GM18507 (cell line): Measurements from ENCODE around the gene MED8.

Experiments
- DNase-seq: peaks from one replicate; pipeline ENCODE4 v3.0.0; 2011; ENCODE audit warnings: low read depth; ENCODE audit not compliant: insufficient read length; ENCODE audit errors: extremely low spot score
- FAIRE-seq: peaks from 2 replicates; lab custom pipeline; 2011; peaks lifted over from hg19 to GRCh38; lab: Jason Lieb, UNC

The MED8 gene, protein sequence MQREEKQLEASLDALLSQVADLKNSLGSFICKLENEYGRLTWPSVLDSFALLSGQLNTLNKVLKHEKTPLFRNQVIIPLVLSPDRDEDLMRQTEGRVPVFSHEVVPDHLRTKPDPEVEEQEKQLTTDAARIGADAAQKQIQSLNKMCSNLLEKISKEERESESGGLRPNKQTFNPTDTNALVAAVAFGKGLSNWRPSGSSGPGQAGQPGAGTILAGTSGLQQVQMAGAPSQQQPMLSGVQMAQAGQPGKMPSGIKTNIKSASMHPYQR

DNA sequence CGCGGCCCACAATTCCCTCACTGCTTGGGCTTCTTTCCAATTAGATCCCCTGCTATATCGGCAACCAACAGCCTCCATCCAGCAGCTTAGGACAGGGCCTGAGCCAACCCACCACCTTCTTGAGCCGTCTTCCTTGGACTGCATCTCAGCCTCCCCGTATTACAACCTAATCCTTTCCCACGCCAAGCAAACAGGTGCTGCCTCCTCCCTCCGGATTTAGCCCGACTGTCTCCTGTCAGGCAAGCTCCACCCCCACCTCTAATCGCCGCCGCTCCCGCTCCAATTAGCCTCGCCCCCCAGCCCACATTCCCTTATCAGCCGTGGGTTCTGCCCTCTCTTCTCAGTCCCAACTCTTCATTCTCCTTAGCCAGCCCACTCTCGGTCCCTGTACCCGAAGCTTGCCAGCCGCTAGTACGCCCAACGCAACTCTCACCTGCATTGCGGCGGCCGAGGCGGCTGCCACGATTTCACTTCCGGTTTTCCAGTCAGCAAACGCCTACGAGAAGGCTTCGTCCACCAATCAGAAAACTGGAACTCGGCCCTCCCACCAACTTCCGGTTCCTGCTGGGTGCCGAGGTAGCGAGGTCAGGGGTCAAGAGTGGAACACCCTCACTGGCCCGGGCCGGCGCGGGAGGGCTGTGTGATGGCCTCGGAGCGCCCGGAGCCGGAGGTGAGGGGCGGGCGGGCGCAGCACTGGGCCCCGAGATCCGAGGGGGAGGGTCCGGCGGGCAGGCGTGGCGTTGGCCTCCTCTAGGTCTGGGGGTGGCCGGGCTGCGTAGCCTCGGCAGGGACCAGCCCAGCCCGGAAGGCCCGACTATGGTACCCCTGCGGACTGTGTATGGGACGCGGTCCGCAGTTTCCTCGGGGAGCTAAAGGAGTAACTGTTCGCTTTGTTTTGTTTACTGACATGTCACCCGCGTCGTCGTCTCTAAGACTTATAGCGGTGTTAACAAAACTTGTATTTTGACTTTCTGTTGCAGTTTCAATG, at the start of gene MED8, which contains the start of gene SZT2:
TSS of gene MED8 (minus strand) at position 475 of the 988 bp plus-strand sequence. CDS start at position 439, 36 bp downstream.
TSS of gene SZT2 (plus strand) at position 574 of the 988 bp plus-strand sequence. CDS start at position 644, 70 bp downstream.
- FAIRE-seq (peak; percentile 96), DNase-seq (peak; percentile 89)

DNA sequence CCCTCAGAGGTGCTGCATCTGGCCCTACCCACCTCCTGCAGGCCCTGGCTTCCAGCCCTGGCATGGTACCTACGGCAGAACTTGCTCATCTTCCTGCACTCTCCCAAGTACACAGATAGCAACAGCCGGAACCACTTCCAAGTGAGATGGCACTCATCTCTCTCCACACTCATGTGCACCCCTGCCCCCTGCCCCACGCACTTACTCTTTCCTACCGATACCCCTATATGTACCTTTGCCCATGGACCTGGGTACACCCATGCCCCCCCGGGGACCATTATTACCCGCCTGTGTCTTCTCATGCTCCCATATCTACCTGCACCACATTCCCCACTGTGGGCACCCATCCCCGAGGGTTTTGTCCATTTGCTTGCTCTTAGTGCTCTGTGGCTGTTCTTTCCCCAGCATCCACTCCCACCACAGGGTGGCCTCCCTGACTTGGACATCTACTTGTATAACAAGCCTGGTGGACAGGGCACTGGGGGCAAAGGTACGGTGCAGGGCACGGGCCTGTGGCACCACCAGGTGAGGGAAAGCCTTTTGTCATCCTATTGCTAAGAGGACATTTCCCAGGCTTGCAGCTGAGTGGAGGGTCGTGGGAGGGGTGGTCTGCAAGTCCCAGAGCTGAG, 49.5 kb upstream of the MED8 start:
- no peak for DNase-seq
- no peak for FAIRE-seq

DNA sequence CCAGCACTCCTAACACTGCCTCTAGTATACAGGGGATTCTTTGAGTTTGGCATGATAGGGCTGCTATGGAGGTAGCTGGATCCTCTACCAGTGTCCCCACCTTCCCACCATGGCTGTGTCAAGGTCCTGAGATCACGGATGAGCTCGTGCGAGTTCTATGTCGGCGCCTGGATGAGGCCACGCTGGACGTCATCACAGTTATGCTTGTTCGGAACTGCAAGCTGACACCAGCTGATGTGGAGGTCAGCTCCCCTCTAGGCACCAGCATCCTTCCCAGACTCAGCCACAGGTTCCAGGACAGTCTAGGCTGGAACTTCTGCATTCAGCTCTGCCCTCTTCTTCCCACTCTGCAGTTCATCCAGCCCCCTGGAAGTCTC, 49.0 kb upstream of the MED8 start:
- FAIRE-seq (no peak), DNase-seq (no peak)

DNA sequence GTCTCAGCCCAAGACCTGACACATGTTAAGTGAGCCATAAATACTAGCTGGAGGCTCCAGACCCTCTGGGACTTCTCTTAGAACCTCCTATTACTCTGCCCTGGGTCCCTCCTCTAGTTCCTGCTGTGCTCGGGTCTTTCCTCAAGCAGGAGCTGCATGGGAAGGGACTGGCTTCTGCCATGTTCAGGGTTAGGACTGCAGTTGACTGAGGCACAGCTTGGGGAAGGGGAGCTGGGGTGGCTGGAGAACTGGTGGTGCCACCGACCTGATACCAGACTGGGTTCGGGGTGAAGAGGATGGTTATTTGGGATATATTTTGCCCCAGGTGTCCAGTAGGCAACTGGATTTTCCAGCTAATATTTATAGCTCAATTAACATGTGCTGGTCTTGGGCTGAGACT, 48.4 kb upstream of the MED8 start:
- no peak for DNase-seq
- no peak for FAIRE-seq

DNA sequence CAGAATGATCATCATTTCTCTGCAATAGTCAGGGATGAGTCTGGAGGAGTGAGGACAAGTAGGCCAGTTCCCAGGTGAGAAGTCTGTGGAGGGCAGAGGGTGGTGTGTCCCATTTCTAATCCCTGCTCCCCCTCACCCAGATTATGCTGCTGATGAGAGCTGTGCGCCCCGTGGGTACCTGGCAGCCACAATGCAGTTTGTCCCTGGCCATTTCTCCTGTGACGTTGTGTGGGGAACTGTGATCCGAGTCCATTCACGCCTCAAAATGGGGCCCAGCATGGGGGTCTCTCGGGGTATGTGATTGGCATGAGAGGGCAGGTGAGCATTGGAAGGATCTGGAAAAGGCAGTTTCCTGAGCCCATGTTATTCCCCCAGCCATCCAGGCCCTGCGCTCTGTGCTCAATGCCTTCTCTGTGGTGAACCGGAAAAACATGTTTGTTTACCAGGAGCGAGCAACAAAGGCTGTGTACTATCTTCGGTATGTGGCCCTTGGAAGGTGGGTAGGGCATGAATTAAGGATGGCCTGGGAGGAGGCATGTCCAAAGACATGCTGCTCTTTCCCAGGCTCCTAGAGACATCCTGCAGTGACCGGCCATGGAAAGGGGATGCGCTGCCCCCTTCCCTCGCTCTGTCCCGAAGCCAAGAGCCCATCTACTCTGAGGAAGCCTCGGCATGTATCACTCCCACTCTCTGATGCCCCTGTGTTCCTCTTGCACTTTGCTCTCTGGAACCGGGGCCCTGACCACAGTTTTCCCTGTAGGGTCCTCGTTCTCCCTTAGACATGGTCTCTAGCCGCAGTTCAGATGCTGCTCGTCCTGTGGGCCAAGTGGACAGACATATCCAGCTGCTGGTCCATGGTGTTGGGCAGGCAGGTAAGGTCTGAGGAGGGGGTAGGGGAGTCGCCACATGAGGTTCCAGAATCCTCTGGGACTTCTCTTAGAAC, 47.7 kb upstream of the MED8 start:
- FAIRE-seq (no peak), DNase-seq (no peak)

DNA sequence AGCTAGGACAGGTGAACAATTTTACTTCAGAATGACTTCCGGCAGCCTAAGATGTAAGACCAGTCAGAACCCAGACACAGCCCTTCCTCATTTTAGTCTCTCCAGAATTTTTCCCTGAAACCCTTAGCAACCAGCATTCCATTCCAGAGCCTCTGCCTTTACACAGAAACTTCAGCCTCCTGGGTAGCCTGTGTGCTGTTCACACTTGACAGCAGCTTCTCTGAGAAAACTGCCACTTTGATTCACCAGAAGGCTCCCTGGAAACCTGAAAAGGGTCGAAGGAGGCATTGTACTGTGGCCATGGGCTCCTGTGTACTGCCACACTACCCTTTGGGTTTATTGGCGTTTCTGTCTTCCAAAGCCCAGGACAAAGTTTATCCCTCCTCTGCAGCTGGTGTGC, 46.8 kb upstream of the MED8 start:
- FAIRE-seq (no peak), DNase-seq (no peak)

DNA sequence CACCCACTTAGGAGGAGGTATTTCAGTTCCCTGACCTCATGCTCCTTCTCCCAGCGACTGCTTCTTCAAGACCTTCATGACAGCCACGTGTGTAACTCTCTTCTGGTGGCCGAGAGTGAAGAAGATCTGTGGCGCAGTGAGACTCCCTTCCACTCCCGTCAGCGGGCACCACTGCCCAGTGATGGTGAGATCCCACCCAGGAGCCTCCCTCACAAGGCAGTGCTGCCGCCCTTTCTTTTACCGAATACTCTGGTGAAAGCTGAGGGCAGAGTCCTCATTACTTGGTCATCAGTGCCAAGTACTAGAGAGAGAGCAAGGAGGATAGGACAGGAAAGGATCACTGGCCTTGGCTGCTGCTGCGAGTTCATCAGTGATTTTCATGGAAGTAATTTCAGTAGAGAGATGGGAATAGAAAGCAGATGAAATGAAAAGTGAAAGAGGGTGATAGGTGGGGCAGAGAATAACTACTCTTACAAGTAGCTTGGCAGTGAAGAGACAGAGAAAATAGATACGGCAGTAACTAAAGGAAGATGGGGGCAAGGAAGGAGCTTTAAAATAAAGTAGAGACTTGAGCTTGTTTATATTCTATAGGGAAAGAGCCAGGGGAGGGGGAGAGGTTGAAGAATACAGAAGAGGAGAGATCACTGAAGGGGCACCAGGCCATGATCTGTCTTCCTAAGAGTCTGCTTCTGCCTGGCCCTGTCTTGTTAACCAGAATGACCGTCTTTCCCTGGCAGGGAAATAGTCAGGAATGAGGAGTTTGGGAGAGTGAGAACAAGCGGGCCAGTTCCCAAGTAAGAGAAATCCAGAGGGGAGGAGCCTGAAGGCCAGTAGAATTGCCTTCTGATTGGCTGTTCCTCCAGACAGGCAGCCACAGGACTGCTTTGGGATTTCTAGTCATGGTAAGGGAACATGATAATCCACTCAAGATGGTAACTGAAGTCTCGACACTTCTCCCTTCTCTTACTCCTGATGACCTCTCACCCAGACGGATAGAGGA, 45.8 kb upstream of the MED8 start:
- FAIRE-seq, result no peak

DNA sequence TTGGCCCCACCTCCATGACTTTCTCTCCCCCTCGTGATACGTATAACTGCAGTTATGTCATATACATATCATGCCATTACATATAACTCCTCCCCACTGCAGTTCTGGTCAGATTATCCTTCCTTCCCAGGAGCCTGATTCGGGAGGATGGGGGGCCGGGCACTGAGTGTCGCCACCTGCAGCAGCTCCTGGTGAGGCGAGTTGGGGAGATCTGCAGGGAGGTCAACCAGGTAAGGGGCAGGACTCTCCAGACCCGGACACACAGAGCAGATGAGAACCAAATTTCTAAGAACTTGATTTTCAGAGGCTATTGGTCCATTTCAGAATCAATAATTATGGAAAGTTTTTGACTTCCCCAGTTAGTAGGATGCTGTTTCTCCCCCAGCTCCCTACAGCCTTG, 44.7 kb upstream of the MED8 start:
- DNase-seq, result no peak
- no peak for FAIRE-seq

More for the DNA sequence above, 45.8 kb upstream of the MED8 start:
- DNase-seq, result no peak

DNA sequence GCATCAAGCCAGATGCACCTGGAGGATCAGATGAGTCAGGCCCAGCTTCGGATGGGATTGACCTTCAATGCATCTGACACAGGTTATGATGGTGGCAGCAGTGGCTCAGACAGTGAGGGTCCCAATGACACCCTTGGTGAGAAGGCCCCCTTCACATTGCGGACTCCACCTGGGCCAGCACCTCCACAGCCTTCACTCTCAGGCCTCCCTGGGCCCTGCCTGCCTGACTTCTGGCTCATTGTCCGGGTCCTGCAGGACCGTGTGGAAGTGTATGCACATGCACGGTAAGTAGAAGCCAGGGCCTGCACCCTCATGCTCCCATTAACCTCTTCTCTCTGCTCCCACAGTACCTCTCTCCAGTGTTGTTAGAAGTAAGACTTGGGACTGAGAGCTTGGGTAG, 43.3 kb upstream of the MED8 start:
- DNase-seq (no peak), FAIRE-seq (no peak)

DNA sequence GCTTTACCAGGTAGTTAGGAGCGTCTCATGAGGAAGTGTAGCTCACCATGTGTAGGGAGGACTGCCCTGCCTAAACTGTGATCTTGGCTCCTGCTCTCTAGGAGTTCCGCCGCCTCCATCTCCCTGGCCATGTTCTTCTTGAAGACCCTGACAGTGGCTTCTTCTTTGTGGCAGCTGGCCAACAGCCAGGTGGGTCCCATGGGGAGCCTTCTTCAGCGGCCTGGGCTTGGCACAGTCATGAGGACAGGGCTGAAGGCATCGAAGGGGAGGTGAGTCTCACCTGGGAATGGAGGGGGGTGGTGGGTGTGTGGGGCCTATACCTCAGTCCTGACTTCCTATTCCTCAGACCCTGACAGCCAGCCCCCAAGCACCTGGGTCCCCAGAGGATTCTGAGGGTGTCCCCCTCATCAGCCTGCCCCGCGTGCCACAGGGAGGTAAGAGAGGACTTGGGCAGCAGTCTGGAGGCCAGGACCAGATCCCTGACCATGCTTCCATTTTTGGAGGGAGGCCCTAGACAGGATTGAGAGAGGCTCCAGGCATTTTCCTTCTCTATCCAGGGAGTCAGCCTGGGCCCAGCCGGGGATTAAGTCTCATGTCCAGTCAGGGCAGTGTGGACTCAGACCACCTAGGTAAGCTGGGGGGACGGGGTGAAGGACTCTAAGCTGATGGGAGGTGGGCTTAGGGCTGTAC, 42.7 kb upstream of the MED8 start:
- DNase-seq (no peak), FAIRE-seq (no peak)

DNA sequence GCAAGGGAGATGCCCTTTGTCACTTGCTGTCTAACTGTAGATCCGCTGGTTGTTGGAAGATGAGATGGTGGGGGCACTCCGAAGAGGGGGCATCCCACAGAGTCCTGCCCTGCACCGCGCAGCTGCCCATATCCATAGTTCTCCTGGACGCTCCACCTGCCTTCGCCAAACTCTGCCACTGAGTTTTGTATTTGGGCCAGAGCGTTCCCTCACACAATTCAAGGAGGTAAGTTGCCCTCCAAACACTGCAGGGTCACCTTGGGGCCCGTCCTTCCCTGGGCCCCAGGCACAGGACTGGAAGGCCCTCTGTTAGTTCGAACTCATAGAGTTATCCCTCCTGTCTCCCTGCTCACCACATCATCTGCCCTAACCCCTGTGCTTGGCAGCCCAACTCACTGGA, 42.1 kb upstream of the MED8 start:
- FAIRE-seq, result no peak
- DNase-seq, result no peak

DNA sequence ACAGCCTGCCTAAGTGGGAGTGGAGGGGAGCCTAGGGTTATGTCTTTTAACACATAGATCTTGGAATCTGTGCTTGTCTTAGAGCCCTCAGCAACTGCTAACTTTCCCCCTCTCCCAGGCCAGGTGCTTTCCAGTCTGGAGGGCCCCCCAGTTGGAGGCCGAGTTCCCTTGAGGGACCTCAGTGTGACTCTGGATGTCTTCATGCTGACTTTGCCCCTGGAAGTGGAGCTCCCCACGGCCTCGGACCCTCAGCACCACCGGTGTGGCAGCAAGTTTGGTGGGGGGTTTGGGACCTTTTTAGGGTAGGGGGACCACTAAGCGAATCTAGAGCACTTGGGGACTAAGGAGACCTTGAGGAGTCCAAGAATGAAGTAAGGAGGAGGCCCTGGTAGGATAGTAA, 41.2 kb upstream of the MED8 start:
- FAIRE-seq, result no peak
- DNase-seq, result no peak

DNA sequence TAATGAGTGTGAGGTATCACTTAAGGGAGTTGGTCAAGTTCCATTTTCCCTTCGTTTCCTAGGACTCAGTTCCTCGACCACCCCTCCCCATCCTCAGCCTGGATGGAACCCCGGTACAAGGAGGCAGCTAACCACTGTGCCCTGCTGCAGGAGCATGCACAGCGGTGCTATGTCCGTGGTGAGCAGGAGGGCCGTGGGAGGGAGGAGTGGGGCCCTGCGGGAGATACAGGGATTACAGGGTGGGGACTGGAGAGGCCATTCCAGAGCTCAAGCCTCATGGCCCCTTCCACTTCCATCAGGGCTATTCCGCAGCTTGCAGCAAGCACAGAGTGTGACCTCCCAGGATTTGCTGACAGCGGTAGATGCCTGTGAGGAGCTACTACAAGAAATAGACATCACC, 38.3 kb upstream of the MED8 start:
- DNase-seq, result no peak
- FAIRE-seq, result no peak

DNA sequence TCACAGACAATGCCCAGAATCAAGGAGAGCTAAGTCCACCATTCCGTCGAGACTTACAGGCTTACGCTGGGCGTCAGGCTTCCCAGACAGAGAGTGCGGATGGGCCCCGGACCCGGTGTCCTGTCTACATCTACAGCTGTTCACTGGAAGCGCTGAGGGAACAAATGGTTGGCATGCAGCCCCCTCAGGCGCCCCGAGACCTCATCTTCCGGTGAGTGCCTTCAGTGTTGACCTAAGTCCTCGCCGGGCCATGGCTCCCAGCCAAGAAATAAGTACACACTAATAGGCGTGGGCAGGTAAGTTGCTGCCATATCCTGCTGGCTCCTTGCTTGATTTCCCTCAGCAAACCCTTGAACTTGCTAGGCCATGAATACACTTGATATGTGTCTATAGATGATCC, 37.9 kb upstream of the MED8 start:
- FAIRE-seq (no peak), DNase-seq (no peak)

DNA sequence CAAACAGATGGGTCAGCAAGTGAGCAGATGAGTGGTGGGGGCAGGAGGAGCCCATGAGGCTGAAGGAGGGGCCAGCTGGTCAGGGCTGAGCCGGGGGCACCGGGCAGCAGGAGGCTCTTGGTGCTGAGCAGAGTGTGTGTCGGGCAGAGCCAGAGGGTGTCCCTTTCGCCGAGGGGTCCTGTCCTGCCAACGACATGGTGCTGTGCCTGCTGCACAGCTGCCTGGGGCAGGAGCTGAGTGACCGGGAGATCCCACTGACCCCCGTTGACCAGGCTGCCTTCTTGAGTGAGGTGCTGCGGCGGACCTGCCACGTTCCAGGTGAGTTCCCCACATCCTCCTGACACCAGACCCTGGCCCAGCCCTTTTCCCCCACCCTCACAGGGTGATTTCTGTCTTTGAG, 36.6 kb upstream of the MED8 start:
- FAIRE-seq, result no peak
- no peak for DNase-seq

DNA sequence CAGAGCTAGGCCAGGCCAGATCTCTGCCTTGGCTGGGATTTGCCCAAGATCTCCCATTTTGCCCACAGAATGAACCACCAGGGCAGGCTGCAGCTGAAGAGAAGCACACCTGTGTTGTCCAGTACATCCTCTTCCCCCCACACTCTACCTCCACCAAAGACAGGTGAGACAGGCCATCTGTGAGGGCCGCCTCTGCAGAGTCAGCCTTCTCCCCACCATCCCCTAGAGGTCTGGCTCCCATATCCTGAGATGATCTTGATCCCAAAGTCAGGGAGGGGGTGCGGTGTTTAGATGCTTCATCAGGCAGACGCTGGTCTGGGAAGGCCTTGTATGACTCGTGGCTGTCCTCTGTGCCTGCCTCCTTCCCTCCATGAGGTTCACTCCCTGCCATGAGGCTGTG, 35.4 kb upstream of the MED8 start:
- no peak for DNase-seq
- no peak for FAIRE-seq

DNA sequence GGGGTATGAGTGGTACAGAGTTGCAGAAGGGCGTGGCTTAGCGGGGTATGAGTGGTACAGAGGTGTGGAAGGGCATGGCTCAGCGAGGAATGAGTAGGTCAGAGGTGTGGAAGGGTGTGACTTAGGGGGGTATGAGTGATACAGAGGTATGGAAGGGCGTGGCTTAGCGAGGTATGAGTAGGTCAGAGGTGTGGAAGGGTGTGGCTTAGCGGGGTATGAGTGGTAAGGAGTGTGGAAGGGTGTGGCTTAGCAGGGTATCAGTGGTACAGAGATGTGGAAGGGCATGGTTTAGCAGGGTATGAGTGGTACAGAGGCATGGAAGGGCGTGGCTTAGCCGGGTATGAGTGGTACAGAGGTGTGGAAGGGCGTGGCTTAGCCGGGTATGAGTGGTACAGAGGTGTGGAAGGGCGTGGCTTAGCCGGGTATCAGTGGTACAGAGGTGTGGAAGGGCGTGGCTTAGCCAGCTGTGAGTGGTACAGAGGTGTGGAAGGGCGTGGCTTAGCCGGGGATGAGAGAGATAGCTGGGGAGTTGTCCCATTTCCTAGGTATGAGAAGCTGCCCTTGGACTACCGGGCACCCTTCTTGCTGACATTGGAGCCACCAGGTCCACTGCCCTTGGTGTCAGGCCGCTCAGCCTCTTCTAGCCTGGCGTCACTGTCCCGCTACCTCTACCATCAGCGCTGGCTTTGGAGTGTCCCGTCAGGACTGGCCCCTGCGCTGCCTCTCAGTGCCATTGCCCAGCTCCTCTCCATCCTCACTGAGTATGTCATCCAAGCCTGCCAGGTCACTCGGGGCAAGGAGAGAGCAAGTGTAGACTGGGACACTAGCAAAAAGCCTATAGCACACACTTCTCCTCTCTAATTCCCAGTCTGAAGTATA, 34.3 kb upstream of the MED8 start:
- no peak for FAIRE-seq
- DNase-seq, result no peak
